WTC11 (cell line): ENCODE measurements around the gene FANCD2. TPM values are rescaled to one million over a fixed set of nuclear protein-coding genes. Genes with fewer than 3 reads are reported as not detected.

ENCODE experiments used
- ATF6 ChIP-seq: sonication (generic); formaldehyde crosslinking; IDR thresholded peaks from 2 replicates; pipeline ENCODE4 v1.8.1; 2023; ENCODE audit warnings: mild to moderate bottlenecking, missing genetic modification reagents
- CREB1 ChIP-seq: sonication (generic); formaldehyde crosslinking; IDR thresholded peaks from 2 replicates; pipeline ENCODE4 v1.8.0; 2023; ENCODE audit warnings: mild to moderate bottlenecking, missing genetic modification reagents
- E2F4 ChIP-seq: sonication (generic); formaldehyde crosslinking; IDR thresholded peaks from 2 replicates; pipeline ENCODE4 v1.8.1; 2022; ENCODE audit warnings: low read depth, mild to moderate bottlenecking, moderate library complexity, missing genetic modification reagents, borderline replicate concordance
- E2F5 ChIP-seq: sonication (generic); formaldehyde crosslinking; IDR thresholded peaks from 2 replicates; pipeline ENCODE4 v1.8.1; 2022; ENCODE audit warnings: mild to moderate bottlenecking, moderate library complexity, missing genetic modification reagents
- EMX1 ChIP-seq: fragments of 250-450 bp; sonication (Bioruptor Pico); IDR thresholded peaks from 2 replicates; pipeline ENCODE4 v1.8.0; 2021; ENCODE audit warnings: mild to moderate bottlenecking
- GABPB1 ChIP-seq: sonication (generic); formaldehyde crosslinking; IDR thresholded peaks from 2 replicates; pipeline ENCODE4 v1.8.1; 2023; ENCODE audit warnings: mild to moderate bottlenecking, missing genetic modification reagents
- GRHL2 ChIP-seq: fragments of 250-450 bp; sonication (Bioruptor Pico); IDR thresholded peaks from 2 replicates; pipeline ENCODE4 v1.8.0; 2022; ENCODE audit warnings: mild to moderate bottlenecking, moderate library complexity; ENCODE audit not compliant: insufficient replicate concordance, severe bottlenecking
- IRF1 ChIP-seq: sonication (generic); formaldehyde crosslinking; IDR thresholded peaks from 2 replicates; pipeline ENCODE4 v1.8.0; 2023; ENCODE audit warnings: missing genetic modification reagents
- IRF2 ChIP-seq: sonication (generic); formaldehyde crosslinking; IDR thresholded peaks from 2 replicates; pipeline ENCODE4 v1.8.0; 2022; ENCODE audit warnings: low read depth, missing genetic modification reagents, borderline replicate concordance
- JUN ChIP-seq: sonication (generic); formaldehyde crosslinking; IDR thresholded peaks from 2 replicates; pipeline ENCODE4 v1.8.0; 2023; ENCODE audit warnings: mild to moderate bottlenecking, missing genetic modification reagents
- MXD4 ChIP-seq: fragments of 250-450 bp; sonication (Bioruptor Pico); IDR thresholded peaks from 2 replicates; pipeline ENCODE4 v1.8.0; 2021; ENCODE audit warnings: mild to moderate bottlenecking, moderate library complexity, borderline replicate concordance
- MYBL2 ChIP-seq: sonication (generic); formaldehyde crosslinking; IDR thresholded peaks from 2 replicates; pipeline ENCODE4 v1.8.1; 2023; ENCODE audit warnings: mild to moderate bottlenecking, moderate library complexity, missing genetic modification reagents
- PRDM15 ChIP-seq: sonication (generic); formaldehyde crosslinking; IDR thresholded peaks from 2 replicates; pipeline ENCODE4 v1.8.0; 2022; ENCODE audit warnings: missing genetic modification reagents
- PREB ChIP-seq: sonication (generic); formaldehyde crosslinking; IDR thresholded peaks from 2 replicates; pipeline ENCODE4 v1.8.1; 2022; ENCODE audit warnings: mild to moderate bottlenecking, missing genetic modification reagents, moderate library complexity, borderline replicate concordance
- PRRX2 ChIP-seq: fragments of 250-450 bp; sonication (Bioruptor Pico); IDR thresholded peaks from 2 replicates; pipeline ENCODE4 v1.8.0; 2021; ENCODE audit warnings: mild to moderate bottlenecking
- RORB ChIP-seq: fragments of 250-450 bp; sonication (Bioruptor Pico); IDR thresholded peaks from 2 replicates; pipeline ENCODE4 v1.9.0; 2021; ENCODE audit warnings: mild to moderate bottlenecking
- TEAD1 ChIP-seq: sonication (generic); formaldehyde crosslinking; IDR thresholded peaks from 2 replicates; pipeline ENCODE4 v1.8.0; 2022; ENCODE audit warnings: mild to moderate bottlenecking, missing genetic modification reagents
- USF2 ChIP-seq: sonication (generic); formaldehyde crosslinking; IDR thresholded peaks from 2 replicates; pipeline ENCODE4 v1.8.1; 2023; ENCODE audit warnings: mild to moderate bottlenecking, missing genetic modification reagents, moderate library complexity
- ZNF121 ChIP-seq: sonication (generic); formaldehyde crosslinking; IDR thresholded peaks from 2 replicates; pipeline ENCODE4 v1.8.0; 2023; ENCODE audit warnings: missing genetic modification reagents
- ZNF138 ChIP-seq: sonication (generic); formaldehyde crosslinking; conservative IDR thresholded peaks from 2 replicates; pipeline ENCODE4 v1.8.1; 2022; ENCODE audit warnings: mild to moderate bottlenecking, moderate library complexity, missing genetic modification reagents
- ZNF263 ChIP-seq: sonication (generic); formaldehyde crosslinking; IDR thresholded peaks from 2 replicates; pipeline ENCODE4 v1.8.1; 2022; ENCODE audit warnings: low read depth, mild to moderate bottlenecking, moderate library complexity, missing genetic modification reagents
- ZNF396 ChIP-seq: fragments of 250-450 bp; sonication (Bioruptor Pico); IDR thresholded peaks from 2 replicates; pipeline ENCODE4 v1.8.0; 2021; ENCODE audit warnings: mild to moderate bottlenecking, moderate library complexity, borderline replicate concordance
- ZNF425 ChIP-seq: fragments of 250-450 bp; sonication (Bioruptor Pico); conservative IDR thresholded peaks from 2 replicates; pipeline ENCODE4 v1.9.0; 2021; ENCODE audit warnings: mild to moderate bottlenecking
- ZNF512 ChIP-seq: sonication (generic); formaldehyde crosslinking; IDR thresholded peaks from 2 replicates; pipeline ENCODE4 v1.8.1; 2022; ENCODE audit warnings: missing genetic modification reagents, borderline replicate concordance
- total RNA-seq: library from RNA; stranded (reverse); gene quantifications from 3 replicates; pipeline ENCODE4 v1.2.3, GENCODE V29; 2021

Gene FANCD2
- total RNA-seq, 1 experiment from 2014 or later, result 69.6 TPM

GRCh38 chr3:10115326-10116137 lies 89.3 kb downstream of the FANCD2 start, which contains the start of gene BRK1 (continued):
- TF ChIP-seq ZNF425, result no peak
- peak; percentile 33; the same call in 1 of the 2 replicates for TF ChIP-seq TEAD1 (CRISPR knock-in tag)
- no peak for TF ChIP-seq JUN (CRISPR knock-in tag)
- no peak for TF ChIP-seq PREB (CRISPR knock-in tag)
- TF ChIP-seq IRF1, result no peak
- TF ChIP-seq MXD4, result no peak
- TF ChIP-seq ZNF263 (CRISPR knock-in tag), result no peak
- TF ChIP-seq PRDM15, result no peak
- TF ChIP-seq GABPB1, result peak; percentile 50; the same call in 1 of the 2 replicates
- TF ChIP-seq ZNF396 (CRISPR knock-in tag), result no peak
- no peak for TF ChIP-seq E2F4 (CRISPR knock-in tag)
- TF ChIP-seq ZNF138 (CRISPR knock-in tag), result no peak
- no peak for TF ChIP-seq IRF2 (CRISPR knock-in tag)
- no peak for TF ChIP-seq RORB (CRISPR knock-in tag)
- no peak for TF ChIP-seq ZNF121
- TF ChIP-seq ZNF512 (CRISPR knock-in tag), result no peak
- TF ChIP-seq ATF6 (CRISPR knock-in tag), result no peak
- TF ChIP-seq E2F5 (CRISPR knock-in tag), result no peak; the same call in 1 of the 2 replicates
- TF ChIP-seq USF2, result no peak
- TF ChIP-seq MYBL2, result 0 out of 2 replicates have a peak, but pooled peaks have one; percentile 58
- no peak for TF ChIP-seq EMX1 (CRISPR knock-in tag)
- TF ChIP-seq CREB1 (CRISPR knock-in tag), result peak; percentile 47; the same call in 1 of the 2 replicates
- TF ChIP-seq PRRX2 (CRISPR knock-in tag), result no peak
- TF ChIP-seq GRHL2 (CRISPR knock-in tag), result no peak
